ENCODE measurements around the gene KCNA3. TPM values are rescaled to one million over a fixed set of nuclear protein-coding genes. Genes with fewer than 3 reads are reported as not detected.
A peak's percentile ranks its signal among the peaks of the same experiment; 100 is the strongest.

KCNA3 gene
- total RNA-seq, 2 donors from 2014 or later = 114 to 115 TPM

GRCh38 chr1:110630839-110631663 is 43.7 kb downstream of the KCNA3 start:
- Mint-ChIP-seq H3K4me1 (peaks cover 50% of the 10 kb centered on the region), H3K4me3 (no peak overlapping the region), H3K27me3 (no peaks in the 10 kb centered on the region), H3K27ac (no peak overlapping the region), H3K36me3 (ENCODE audit: low read depth) (no peaks in the 10 kb centered on the region)
- DNase-seq = peak; percentile 71 to 83 (median 72)
- no peaks in the 10 kb centered on the region for H3K9me3 ChIP-seq (ENCODE audit: control insufficient read depth, low read length, poor library complexity, severe bottlenecking)
- ATAC-seq = peak; percentile 79

GRCh38 chr1:110628323-110629105 is 46.2 kb downstream of the KCNA3 start:
- Mint-ChIP-seq H3K4me1 (peaks cover 31% of the 10 kb centered on the region), H3K4me3 (no peak overlapping the region), H3K27ac (no peak overlapping the region), H3K27me3 (no peaks in the 10 kb centered on the region), H3K36me3 (ENCODE audit: low read depth) (no peaks in the 10 kb centered on the region)
- ATAC-seq (no peak), DNase-seq (no peak)
- no peaks in the 10 kb centered on the region for H3K9me3 ChIP-seq (ENCODE audit: control insufficient read depth, low read length, poor library complexity, severe bottlenecking)

- H3K4me1 Mint-ChIP-seq = peaks cover 26% of the 10 kb centered on the region
- no peaks in the 10 kb centered on the region for H3K27me3 Mint-ChIP-seq
- no peak overlapping the region for H3K4me3 Mint-ChIP-seq
- no peaks in the 10 kb centered on the region for H3K36me3 Mint-ChIP-seq (ENCODE audit: low read depth)
- ATAC-seq = no peak
- no peak for DNase-seq
- H3K27ac Mint-ChIP-seq = peak overlapping the region; percentile 16
- no peaks in the 10 kb centered on the region for H3K9me3 ChIP-seq (ENCODE audit: control insufficient read depth, low read length, poor library complexity, severe bottlenecking)
Observed at GRCh38 chr1:110627764-110628163, 47.0 kb downstream of the KCNA3 start.

GRCh38 chr1:110626889-110627288 is 47.9 kb downstream of the KCNA3 start:
- Mint-ChIP-seq H3K27me3 (no peaks in the 10 kb centered on the region), H3K4me3 (no peak overlapping the region), H3K27ac (peak overlapping the region; percentile 16), H3K36me3 (ENCODE audit: low read depth) (no peaks in the 10 kb centered on the region), H3K4me1 (peaks cover 26% of the 10 kb centered on the region)
- no peak for DNase-seq
- no peaks in the 10 kb centered on the region for H3K9me3 ChIP-seq (ENCODE audit: control insufficient read depth, low read length, poor library complexity, severe bottlenecking)
- no peak for ATAC-seq

Other genes with a start within 250 kb of the KCNA3 start
- gene PROK1, start 223.8 kb downstream of the KCNA3 start, total RNA-seq = not detected
- not detected for gene KCNA10, start 155.8 kb downstream of the KCNA3 start, total RNA-seq
- gene KCNA2, start 68.6 kb downstream of the KCNA3 start, total RNA-seq = 1 to 10 TPM; 3.1 to 3.9 TPM
- gene CD53, start 198.2 kb upstream of the KCNA3 start, total RNA-seq = 100 to 1,000 TPM; 286 to 385 TPM